ENCODE results near the gene SLC8A1.

SLC8A1 gene

DNA sequence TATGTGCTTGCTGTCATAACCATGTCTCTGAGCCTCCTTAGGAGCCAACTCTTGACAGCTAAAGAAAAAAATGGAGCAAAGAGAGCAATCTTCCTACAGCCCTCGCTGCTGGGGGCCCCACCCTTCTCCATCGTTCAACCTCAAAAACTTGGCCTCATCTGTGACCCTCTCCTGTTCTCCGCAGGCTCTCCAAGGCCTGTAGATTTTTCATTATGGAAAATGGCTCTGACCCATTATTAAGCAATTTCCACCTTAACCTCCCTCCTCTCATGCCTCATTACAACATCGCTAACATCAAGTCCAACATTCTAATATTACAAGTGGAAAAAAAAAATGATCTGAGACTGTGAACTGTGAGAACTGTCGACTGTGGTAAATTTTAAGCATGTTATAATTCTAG, 98.7 kb downstream of the SLC8A1 start:
- no peak for DNase-seq (ENCODE audit: low read depth)

- no peak for DNase-seq (ENCODE audit: low read depth)
Measured at GRCh38 chr2:40352703-40353099, 99.2 kb downstream of the SLC8A1 start.

DNA sequence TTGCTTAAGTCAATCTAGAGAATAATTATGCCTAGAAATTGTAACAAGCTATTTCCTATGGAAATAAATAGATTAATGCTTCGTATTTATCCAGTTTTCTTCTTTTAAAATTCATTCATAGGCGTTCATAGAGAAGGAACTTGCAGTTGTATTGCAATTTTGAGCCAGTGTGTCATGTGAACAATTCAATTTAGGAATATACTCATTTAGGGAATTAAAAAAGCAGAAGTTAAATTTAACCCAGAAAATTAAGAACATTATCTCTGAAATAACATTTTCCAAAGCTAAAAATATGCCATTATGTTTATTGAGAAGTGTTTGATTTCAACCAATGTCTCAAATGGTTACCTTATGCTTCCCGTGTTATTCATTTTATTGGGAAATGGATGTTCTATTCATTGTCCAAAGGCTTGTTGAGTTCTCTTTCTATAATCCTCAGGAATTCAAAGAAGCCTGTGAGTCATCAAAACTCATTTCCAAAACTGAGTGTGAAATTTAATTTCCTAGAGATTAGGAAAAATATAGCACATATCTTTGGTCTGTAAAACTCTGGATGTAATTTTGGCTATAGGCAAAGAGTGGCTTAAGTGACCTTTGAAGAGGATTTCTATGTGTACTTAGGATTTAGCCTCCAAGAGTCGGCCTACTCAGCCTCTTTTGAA, 99.7 kb downstream of the SLC8A1 start:
- DNase-seq (ENCODE audit: low read depth) = no peak

- DNase-seq (ENCODE audit: low read depth) = no peak
Measured at GRCh38 chr2:40348665-40349064, 103.2 kb downstream of the SLC8A1 start.

DNA sequence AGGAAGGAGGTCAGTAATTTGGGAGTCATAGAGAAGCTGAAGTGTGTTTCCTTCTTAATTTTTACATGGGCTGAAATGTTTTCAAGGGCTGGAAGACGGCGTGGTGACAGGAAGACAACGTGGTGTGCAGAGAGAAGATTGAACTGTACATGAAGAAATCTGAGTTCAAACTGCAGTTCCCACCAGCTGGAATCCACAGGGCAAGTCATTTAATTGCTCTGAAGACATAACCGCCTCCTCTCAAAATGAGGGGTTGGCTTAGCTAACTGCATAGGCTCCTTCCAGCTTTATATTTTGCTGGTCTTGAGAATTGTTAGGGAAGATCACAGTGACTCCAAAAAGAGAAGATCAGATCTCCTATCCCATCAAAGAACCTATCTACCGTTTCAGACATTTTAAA, 103.9 kb downstream of the SLC8A1 start:
- no peak for DNase-seq (ENCODE audit: low read depth)

DNA sequence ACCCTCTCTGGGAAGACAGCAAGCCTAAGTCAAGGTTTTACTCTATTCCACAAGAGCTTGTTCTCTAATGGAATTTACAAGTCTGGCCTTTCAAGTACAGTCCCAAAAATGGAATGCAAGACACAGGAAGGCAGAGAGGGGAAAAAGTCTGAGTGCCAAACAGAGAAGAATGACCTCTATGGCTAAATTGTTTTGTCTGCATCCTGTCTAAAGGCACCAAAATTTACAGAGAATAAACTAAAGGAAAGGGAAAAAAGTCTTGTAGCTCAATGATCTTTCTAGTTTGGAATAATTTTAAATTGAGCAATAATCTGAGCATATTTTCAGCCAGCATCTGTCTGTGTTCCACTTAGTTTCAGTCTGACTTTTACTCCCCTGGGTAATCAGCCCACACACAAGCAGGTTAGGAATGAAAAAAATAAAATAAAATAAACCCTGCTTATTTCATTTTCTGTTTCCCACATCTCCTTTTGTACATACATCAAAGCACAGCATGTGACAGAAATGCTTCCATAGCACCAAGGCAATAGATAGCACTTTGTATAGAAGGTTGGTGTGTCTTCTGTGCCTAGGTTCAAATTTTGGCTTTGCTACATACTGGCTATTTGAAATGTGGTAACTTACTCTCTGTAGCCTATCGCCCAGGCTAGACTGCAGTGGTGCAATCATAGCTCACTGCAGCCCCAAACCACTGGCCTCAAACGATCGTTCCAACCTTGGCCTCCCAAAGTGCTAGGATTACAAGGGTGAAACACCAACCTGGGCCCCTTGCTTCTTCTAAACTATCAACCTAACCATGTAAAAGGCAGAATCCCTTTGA, 105.1 kb downstream of the SLC8A1 start:
- no peak for DNase-seq (ENCODE audit: low read depth)

DNA sequence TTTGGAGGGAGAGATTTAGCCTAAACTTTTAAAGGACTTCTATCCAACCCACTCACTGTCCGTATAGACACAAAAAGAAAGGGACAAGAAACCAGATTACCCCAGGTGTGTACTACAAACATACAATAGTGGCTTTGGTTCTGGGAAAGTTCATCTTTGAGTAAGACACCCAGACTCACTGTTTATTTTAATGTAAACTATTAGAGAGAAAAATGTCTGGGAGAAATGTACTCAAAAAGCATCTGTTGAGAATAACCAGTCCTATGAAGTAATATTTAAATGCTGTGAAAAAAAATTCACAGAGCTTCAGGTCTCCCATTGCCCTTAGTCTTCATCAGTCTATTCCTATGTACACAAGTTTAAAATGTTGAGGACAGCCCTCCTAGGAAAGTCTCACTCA, 107.5 kb downstream of the SLC8A1 start:
- no peak for DNase-seq (ENCODE audit: low read depth)

DNA sequence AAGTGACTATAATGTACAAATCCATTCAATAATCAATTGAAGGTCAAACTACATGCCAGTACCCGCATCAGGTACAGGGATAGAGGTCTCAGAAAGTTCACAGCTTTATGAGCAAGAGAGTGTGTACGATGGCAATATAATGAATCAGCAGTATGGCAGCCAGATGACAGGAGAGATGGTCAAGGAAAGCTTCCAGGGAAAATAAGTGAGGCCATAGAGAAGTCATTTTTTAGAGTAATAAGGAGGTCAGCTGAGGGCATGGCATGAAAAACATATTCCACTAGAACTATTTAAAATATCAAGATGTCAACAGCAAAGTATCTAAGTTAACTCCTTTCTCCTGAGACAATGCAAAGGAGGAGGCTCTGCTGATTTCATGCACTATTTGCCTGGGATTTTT, 108.0 kb downstream of the SLC8A1 start:
- DNase-seq (ENCODE audit: low read depth) = no peak

DNA sequence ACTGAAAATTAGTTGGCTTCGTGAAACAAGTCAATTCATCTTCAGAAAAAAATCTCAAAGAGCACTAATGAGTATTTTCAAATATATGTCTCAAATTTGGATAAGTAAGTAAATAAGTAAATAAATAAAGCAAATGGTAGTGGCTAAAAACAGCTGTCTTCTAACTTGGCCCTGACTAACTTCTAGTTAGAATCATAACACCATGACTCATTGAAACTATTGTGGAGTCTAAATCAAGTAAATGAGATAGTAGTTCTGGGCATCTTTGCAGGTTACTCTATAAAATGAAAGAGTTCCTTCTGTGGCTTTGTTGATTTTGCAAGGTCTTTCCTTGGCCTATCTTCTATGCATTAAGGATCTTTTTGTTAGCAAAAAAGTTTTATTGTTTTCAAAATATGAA, 110.7 kb downstream of the SLC8A1 start:
- no peak for DNase-seq (ENCODE audit: low read depth)

GRCh38 chr2:40339026-40339425, 112.9 kb downstream of the SLC8A1 start:
- DNase-seq (ENCODE audit: low read depth) = no peak

DNA sequence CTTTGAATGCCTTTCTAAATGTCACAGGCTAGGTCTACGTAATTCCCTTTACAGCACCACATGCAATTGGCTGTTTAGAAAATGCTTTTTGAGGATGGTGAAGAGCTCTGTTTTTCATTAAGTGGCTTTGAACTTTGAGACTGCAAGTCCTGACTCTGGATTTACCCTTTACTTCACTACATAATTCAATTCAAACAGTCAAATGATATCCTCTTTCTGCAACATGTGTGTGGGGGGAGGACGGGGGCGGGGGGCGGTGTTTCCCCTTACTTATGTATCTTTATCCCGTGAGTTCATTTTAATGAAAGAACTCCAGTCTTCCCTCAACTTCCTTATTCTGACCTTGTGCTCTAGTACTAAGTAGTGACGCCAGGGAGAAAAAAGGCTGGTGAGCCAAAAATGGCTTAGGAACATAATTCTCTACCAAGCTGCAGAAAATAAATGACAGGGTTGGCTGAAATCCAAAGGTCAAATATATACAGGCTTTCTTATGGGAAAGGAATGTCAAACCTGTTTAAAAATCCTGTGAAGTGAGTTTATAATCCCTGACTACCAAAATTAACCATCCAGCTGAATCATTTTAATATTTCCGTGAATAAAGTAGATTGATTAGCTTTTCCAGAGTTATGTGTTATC, 119.6 kb downstream of the SLC8A1 start:
- DNase-seq (ENCODE audit: low read depth) = no peak

DNA sequence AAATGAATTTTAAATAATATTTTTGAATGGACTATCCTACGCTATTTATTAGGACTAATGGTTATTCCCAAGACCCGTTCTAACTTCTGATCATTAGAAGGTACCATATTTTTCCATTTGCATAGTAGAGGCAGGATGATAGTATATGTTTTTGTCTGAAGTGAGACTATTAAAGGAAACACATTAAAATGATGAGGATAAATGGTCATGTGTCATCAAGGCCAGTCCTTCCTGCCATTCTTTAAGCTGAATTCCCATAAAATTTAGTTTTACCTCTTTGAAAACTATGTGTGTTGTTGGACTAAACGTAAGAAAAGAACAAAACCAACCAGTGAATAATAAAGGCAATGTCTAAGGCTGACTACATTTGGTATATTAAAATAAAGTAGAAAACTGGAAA, 121.8 kb downstream of the SLC8A1 start:
- DNase-seq (ENCODE audit: low read depth) = no peak

DNA sequence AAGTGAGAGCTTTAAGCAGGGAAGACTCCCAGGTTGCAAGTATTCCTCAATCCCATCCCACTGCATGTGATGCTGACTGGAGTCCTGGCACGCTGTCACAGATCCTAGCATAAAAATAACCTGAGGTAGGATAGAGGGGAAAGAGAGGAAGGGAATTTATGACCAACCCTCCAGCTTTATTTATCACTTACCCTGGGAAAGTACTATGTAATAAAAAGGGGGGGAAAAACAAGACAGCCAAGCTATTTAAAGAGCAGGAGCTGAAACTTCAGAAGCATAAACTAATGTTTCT, 122.2 kb downstream of the SLC8A1 start:
- no peak for DNase-seq (ENCODE audit: low read depth)

- DNase-seq (ENCODE audit: low read depth) = no peak
Measured at GRCh38 chr2:40325116-40325515, 126.8 kb downstream of the SLC8A1 start.

- no peak for DNase-seq (ENCODE audit: low read depth)
Measured at GRCh38 chr2:40324656-40325055, 127.2 kb downstream of the SLC8A1 start.

- no peak for DNase-seq (ENCODE audit: low read depth)
Measured at GRCh38 chr2:40321822-40322221, 130.1 kb downstream of the SLC8A1 start.

DNA sequence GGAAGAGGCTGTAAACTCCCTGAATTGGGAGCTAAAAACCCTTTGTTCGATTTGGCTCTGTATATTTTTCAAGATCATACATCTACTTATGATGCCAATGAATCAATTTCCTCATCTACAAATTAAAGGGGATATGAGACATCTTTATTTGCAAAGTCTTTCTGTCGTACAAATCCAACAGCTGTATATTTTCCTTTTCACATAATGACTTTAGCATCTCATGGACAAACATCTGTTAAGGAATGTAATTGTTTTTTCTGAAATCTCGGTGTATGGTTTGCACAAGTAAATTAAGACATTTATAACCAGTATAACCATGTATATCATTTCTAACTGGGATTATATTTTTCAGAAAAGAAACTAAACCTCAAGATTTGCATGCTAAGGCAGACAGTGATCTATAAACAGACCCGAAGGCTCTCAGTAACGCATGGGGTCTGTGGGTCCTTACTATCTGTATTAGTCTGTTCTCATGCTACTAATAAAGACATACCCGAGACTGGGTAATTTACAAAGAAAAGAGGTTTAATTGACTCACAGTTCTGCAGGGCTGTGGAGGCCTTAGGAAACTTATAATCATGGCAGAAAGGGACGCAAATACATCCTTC, 130.8 kb downstream of the SLC8A1 start:
- no peak for DNase-seq (ENCODE audit: low read depth)

GRCh38 chr2:40318921-40319320, 133.0 kb downstream of the SLC8A1 start:
- DNase-seq (ENCODE audit: low read depth) = no peak

DNA sequence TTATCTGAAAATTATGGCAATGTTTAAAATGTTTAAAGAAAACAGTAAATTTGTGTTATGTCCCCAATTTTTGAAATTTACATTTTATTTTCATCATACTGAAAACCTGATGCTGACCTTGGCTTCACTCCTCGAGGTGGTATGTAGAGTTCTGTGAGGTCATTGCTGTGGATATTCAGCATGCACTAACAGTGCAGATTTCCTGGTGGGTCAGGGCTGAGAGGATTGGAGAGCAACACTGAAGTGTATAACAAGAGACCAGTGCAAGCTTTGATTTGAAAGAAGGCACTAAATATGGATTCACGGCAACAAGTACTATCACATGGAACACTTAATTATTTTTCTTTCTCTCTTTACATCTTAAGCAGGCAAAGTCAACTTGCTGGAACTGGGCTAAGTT, 134.1 kb downstream of the SLC8A1 start:
- DNase-seq (ENCODE audit: low read depth) = no peak

DNA sequence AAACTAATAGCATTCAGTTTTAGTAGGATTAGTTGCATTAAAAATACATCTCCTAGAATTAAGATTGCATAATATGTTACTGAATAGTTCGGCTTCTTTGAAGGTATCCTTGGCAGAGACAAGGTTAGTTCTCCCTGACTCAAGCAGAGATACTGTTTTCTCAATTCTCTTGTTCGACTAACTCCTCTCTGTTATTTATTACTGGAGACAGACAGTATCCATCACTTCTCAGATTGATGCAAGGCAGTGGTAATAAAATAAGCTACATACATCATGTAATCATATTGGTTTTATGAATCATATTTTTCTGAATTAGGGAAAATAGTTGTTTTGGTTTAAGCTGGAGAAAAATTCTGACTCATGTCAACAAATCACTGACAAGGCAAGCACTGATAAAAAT, 134.8 kb downstream of the SLC8A1 start:
- DNase-seq (ENCODE audit: low read depth) = no peak

DNA sequence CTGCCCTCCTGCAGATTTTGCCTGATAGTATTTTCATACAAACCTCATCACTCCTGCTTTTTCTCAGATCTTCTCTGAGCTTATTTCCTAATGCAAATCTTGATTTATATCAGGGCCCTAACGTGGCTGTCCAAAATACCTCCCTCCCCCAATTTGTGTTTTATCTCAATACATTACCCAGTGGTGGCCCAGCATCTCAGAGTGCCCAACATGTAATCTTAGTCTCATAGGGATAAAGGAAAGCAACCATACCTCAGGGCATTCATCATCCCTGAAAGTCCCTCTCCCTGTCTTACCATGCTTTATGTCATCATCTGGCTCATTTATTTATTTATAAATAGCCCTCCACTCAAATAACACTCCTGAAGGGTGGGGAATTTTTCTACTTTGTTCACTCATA, 135.3 kb downstream of the SLC8A1 start:
- DNase-seq (ENCODE audit: low read depth) = no peak

DNA sequence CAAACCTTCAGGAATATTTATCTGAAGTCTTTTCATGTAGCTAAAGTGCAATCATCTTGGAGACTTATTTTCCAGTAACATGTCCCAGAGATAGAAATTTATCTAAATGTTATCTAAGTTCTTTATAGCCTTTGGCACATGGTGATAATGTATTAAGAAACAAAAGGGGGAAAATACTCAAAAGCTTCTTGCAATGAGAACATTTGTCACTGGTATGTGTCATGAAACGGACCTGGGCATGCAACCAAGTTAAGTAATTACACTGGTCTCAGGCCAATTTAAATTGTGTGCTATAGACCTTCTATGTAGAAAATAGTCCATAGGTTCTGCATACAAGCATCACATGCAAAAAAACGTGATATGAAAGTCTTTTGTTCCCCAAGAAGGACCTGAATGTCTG, 136.2 kb downstream of the SLC8A1 start:
- DNase-seq (ENCODE audit: low read depth) = no peak

- DNase-seq (ENCODE audit: low read depth) = no peak
Measured at GRCh38 chr2:40311026-40311425, 140.9 kb downstream of the SLC8A1 start.
